ENCODE results near the gene GBA3.

GRCh38 chr4:22754116-22754515, 61.4 kb downstream of the GBA3 start:
- TF ChIP-seq CTCF (IDR thresholded peaks at IDR 0.05) (no peak), POLR2A (IDR thresholded peaks at IDR 0.05) (no peak)

Data from thyroid gland (tissue), 4 donors.